GM19452 (cell line): Measurements from ENCODE around the gene DGKA.

ENCODE experiments used
- ATAC-seq: cut with Tn5 transposase; IDR thresholded peaks from one replicate; pipeline ENCODE4 v1.9.1; 2021; ENCODE audit not compliant: unreplicated experiment

The DGKA gene

GRCh38 chr12:55931317-55931779 lies 386 bp downstream of the DGKA start:
- ATAC-seq = no peak

DNA sequence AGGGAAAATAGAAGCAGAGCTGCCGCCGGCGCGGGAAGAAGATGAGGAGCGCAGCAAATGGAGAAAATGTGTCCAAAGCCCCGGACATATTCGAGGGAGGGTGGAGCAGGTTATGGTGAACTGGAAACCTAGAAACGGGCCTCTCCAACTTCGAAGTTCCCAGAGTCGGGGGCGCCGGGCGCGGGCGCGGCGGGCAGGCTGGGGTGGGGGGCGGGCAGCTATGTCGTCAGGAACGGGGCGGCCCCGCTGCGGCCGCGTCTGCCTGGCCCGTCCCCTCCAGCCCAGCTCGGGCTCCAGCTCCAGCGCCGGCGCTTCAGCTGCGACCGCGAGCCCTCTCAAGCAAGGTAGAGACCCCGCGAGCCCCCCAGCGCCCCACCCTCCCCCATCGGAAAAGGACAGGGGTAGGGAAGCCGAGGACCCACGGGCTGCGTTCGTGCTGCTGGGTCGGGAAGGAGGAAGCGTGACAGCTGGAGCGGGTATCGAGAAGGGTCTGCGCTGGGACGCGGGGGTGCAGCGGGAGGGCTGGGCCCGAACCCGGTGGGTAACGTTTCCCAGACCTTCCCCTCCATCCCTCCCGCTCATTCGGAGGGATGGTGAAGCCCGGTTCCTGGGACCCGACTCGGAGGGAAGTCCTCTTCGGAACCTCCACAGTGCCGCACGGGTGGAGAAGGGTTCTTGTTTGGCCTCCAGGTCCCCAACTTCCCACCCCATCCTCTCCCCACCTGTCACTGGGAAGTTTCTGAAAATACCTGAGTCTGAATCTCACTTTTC lies 1.0 kb downstream of the DGKA start:
- no peak for ATAC-seq

- no peak for ATAC-seq
Observed at GRCh38 chr12:55932551-55932910, 1.6 kb downstream of the DGKA start.

DNA sequence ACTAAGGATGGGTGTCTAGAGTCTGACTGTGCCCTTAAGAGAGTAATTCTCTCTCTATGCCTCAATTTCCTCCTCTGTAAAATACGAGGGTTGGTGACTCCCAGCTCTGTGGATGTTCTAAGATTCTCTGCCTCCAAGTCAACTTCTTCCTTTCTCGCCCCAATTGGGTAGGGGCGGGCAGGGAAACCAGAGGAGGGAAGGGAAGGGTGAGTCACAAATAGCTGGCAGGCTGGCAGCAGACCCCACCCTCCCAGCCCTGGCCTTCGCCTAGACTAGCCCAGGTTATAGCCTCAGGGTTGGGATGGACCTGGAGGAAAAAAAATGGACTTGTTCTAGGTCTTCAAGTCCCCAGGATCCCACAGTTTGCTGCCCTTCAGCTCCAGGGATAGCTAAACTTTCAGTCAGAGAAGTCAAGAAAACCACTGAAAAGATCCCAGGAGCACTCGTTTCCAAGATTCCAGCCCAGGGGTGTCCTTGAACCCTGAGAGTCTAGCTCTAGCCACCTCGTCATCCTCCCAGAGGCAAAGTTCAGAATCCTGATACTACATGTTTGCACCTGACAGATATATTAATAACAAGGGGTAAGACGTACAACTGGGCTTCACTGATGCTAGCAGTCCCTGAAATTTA lies 2.3 kb downstream of the DGKA start:
- no peak for ATAC-seq

DNA sequence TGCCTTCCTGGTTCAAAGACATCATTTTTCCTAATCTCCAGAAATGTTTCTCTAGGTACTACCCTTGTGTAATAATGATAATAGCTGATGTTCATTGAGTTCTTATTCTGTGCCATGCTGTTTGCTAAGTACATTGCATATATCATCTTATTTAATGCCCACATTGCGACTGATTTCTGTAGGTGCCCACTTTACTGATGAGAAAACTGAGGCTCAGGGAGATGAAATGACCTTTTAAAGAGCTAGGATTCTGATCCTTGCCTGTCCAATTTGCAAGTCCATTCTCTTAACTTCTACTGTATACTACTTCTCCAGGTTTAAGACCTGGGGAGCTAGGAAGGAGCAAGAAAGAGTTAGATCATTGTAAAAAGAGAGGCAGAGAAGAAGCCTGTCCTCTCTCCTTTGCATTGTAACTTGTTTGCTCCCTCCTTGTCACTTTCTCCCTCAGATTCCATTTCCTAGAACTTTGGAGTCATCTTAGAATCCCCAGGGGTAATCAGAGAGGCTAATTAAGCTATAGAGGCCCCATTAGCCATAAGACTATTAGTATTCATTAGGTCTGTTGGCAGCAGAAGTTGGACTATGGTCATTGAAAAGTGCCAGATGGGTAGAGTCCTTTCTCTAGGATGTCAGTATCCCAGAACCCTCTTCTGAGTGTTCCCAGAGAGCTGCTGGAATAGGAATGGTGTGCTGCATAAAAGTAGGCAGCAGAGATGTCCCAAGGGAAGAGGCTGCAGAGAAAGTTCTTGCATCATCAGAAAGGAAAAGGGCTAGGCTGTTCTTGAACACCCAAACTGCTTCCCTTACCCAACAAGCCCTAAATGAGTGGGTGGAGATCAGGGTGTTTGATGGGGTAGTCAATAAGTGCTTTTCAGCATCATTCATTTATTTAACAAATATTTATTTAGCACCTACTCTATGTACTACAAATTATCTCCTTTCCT lies 3.1 kb downstream of the DGKA start:
- no peak for ATAC-seq

GRCh38 chr12:55934773-55935172 lies 3.8 kb downstream of the DGKA start:
- ATAC-seq = no peak

- no peak for ATAC-seq
Observed at GRCh38 chr12:55935738-55936151, 4.8 kb downstream of the DGKA start.

DNA sequence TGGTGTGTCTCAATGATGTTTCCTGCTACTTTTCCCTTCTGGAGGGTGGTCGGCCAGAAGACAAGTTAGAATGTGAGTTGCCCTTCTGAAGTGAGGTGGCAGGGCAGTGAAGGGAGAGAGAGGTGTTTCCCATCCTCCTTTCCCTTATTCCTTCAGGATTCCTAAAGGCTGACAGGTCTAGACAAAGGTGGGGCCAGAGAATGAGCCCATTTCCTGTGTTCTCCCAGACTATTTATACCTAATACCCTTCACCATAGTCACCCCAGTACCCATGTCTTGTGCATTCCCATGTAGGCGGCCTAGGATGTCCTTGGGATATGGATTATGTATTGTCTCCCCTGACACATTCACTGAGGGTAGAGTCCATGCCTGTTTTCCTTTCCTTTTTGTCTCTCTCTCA lies 7.0 kb downstream of the DGKA start:
- ATAC-seq = no peak

- no peak for ATAC-seq
Observed at GRCh38 chr12:55938826-55939501, 8.0 kb downstream of the DGKA start.

DNA sequence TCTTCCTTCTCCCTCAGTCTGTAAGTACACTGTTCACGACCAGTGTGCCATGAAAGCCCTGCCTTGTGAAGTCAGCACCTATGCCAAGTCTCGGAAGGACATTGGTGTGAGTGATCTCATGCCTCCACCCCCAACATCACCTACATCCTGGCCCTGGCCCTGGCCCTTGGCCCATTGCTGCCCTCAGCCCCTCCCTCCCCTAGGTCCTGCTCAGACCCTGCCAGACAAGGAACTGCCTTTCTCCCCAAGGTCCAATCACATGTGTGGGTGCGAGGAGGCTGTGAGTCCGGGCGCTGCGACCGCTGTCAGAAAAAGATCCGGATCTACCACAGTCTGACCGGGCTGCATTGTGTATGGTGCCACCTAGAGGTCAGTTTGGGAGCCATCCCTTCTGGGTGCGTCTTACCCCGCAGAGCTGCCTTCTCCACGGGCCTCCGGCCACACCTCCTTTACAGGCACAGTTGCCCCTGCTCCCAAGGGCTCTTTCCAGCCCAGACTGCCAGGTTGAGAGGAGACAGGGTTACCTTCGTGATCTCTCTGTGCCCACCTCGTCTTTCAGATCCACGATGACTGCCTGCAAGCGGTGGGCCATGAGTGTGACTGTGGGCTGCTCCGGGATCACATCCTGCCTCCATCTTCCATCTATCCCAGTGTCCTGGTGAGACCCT lies 9.2 kb downstream of the DGKA start:
- ATAC-seq = peak; percentile 98

DNA sequence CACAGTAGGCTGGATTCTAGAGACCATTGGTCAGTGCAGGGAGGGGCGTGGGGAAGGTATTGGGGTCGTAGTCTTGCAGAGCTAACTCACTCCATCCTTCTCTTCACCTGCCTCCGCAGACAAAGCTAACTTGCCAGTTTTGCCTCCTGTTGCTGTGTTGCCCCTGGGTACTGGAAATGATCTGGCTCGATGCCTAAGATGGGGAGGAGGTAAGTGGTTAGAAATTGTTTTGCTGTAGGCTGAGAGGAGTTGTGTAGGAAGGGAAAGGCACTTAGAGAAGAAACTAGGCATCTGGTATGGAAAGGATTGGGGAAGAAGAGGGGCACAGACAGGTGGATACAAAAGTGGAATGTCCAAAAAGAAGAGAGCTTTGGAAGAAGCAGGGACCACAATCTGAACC lies 11.1 kb downstream of the DGKA start:
- ATAC-seq = no peak

DNA sequence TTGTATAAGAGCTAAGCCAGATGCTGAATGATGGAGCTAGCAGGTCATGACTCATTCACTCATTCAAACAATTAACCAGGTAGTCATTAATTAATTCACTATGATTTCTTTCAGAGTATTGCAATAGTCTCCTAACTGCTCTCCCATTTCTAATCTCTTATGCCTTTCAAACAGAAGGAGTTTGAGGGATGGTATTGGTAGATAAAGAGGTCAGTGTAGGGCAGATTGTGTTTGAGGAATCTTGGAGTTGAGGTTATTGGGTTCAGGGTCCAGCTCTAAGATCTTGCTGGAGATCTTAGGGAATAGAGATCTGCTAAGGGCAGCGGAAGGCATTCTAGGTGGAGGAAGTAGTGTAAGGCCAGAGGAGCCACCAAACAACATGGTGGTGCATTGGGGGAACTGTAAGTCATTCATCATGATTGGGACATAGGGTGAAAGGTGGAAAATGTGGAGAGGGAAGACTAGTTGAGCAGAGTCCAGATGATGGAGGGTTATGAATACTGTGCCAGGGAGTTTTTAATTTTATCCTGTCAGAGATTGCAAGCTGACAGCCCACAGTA lies 11.7 kb downstream of the DGKA start:
- no peak for ATAC-seq

DNA sequence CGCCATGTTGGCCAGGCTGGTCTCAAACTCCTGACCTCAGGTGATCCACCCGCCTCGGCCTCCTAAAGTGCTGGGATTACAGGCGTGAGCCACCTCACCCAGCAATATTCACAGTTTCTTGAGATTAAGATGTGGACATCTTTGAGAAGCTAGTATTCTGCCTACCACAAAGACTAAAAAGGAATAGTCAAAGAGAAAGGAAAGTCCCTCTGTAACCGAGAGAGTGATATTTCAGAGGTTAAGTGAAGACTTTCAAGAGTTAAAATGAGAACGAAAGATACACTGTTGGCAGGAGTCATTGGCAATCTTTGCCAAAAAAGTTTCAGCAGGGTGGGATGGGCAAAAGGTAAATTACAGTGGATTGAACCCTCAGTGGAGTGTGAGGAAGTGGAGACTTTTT lies 15.6 kb downstream of the DGKA start:
- ATAC-seq = no peak

- no peak for ATAC-seq
Observed at GRCh38 chr12:55955344-55955743, 24.4 kb downstream of the DGKA start.

DNA sequence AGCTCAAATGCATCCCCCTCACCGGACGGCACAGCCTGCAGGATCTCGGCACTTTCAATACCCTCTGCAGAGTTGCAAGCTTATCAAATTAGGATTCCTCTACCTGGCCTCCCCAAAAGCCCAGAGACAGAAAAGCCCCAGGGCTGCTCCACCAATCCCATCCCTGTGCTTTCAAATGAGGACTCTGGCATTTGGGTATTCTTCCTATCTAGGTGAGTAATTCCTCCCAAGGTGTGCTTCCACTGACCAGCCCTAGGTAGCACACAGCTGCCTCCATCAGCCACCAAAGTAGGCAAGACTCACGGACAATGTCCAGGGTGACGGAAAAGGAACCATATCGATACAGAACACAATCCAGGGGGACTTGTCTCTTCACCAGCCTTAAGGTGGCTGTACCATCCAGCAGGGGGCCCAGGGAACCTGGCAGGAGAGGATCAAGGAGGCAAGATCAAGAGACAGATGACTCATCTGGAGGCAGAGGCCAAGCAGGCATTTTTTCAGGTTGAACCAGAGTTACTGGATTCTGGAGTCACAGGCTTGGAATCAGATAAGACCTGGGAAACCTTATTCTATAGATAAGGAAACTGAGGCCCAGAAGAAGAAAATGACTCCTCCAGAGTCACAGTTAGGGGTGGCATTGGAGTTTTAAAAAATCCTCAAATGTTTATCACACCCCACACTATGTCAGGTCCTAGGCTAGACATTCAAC lies 25.0 kb downstream of the DGKA start:
- no peak for ATAC-seq

DNA sequence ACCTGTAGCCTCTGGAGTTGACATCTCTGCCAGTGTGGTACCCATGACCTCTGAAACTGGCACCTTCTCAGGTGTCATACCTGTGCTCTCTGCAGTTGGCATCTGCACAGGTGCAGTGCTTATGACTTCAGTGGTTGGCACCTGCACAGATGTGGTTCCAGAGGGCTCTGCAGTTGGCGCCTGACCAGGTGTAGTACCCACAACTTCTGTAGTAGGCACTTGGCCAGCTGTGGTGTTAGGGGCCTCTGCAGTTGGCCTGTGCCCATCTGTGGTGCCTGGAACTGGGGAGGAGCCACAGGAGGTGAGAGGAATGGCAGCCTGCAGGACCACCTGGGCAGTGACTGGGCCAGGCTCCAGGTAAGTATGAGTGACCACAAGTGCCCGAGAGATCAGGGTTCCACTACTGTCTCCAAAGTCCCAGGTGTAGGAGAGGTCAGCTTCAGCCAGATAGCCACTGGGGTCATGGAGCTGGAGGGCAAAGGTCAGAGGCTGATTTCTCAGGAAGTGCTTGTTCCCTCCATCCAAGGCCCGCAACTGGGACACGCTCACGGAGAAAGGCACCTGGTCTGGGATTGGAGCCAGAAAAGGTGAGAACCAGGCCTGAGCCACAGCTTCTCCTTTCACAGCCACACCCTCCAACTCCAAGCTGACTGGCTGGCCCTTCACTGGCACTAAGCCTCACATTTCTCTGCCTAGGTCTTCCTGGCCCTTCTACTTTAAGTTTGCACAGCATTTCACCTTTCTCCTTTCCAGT lies 26.3 kb downstream of the DGKA start:
- ATAC-seq = no peak

DNA sequence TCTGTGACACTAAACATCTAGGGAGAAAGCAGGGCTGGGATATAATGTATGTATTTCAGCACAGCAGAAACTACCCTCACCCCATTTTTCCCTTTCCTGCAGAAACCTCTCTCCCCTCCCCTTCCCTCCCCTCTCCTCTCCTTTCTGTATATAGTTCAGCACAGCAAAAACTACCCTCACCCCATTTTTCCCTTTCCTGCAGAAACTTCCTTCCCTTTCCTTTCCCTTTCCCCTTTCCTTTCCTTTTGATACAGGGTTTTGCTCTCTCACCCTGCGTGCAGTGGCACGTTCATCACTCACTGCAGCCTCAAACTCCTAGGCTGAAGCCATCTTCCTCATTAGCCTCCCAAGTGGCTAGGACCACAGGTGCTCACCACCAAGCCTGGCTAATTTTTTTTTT lies 32.8 kb downstream of the DGKA start:
- no peak for ATAC-seq

GRCh38 chr12:55965240-55965639 lies 34.3 kb downstream of the DGKA start:
- ATAC-seq = no peak

- ATAC-seq = no peak
Observed at GRCh38 chr12:55965941-55966407, 35.0 kb downstream of the DGKA start, which contains the start of gene PMEL. TSS of gene PMEL (minus strand) at chr12:55966042. CDS start at chr12:55966011, 31 bp downstream.
